COR-L47 (cell line): ENCODE measurements around the gene LMNB1.
A peak's percentile ranks its signal among the peaks of the same experiment; 100 is the strongest.

Source experiments
- DNase-seq: peaks from one replicate; lab custom pipeline; 2025; lab: John Stamatoyannopoulos, UW

LMNB1 gene

DNA sequence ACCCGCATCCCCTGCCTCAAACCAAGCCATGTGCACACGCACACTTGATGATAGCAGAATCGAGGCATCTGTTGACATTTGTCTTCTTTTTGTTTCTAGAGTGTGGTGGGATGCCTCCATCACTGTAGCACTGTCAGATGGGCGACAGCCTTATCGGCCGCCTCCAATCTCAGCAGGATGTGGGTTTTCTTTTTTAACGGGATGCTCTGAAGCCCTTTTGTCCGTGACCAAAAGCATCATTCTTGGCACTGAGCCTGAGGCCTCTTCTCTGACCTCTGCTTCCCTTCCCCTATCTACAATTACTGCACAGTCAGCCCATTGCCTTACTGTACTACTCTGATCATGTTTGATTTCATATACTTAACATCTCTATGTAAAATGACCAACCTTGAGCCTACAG lies 78.3 kb downstream of the LMNB1 start:
- DNase-seq, result no peak

DNA sequence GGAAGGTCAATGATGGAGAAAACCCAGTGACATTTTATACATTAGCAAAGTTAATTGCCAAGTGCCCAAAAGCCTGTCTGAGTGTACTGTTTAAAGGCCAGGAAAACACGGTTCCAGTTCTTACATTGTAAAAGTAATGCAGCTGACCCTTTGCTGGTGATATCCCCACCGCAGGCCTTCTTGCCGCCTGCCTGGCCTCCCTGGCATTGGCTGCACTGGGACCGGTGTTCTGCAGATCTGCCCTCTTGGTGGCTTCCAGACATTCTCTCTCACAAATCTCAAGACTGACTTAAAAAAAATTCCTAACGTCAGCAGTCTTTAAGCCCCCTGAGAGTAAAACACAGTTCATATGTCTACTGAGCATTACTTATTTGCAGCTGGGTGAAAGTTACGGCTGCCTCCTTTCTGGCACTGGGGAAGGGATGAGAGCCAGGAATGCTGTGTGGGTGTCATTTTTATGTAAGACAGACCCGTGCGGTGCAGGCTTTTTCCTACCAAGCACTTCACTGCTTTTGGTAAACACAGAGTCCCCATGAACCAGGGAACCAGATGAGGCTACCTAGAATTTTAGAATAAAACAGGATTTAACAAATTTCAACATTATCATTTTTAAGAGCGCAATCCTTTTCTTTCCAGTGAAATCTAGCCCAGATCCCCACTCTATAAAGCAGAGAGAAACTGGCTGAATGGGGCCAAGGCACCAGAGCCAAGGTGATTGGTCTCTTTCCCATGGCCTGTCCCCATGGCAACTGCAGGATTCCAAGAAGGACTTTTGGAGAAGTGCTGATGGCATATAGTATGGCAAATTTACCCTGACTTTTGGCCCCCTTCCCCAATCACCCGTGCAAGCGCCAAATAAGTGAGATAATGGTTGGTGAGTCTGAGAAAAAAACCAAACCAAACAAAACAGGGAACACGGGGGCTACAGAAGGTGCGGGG lies 80.8 kb downstream of the LMNB1 start:
- no peak for DNase-seq

DNA sequence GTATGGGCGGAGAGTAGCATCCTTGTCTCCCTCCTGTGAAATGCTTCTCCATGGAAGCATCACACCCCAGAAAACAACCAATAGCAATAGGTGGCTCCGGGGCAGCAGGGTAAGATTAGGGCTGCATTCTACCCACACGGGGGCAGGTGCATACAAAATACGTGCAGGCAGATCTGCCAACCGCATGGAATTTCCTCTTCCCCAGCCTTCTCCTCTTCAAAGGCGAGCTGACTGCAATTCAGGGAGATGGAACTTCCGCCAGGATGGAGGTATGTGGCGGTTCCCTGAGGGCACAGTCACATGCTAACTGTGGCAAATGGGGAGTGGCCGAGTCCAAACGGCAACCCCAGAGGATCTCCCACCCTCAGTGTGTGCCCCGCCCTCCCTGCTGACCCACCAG lies 81.5 kb downstream of the LMNB1 start:
- DNase-seq, result no peak

DNA sequence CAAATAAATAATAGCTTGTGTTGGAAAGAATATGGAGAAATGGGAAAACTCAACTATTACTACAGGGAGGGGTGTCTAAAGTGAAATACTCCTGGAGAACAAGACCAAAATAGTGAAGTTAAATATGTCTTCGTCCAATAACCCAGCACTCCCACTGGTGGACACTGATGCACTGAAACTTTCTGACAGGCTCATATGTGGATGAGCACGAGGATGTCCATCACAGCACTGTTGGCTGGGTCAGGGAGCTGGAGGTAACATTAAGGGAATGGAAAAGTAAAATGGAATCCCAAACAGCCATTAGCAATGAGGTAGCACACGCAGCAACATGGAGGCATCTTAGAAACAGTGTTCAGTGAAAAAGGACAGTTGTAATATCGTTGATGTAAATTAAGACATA lies 86.5 kb downstream of the LMNB1 start:
- DNase-seq, result no peak

DNA sequence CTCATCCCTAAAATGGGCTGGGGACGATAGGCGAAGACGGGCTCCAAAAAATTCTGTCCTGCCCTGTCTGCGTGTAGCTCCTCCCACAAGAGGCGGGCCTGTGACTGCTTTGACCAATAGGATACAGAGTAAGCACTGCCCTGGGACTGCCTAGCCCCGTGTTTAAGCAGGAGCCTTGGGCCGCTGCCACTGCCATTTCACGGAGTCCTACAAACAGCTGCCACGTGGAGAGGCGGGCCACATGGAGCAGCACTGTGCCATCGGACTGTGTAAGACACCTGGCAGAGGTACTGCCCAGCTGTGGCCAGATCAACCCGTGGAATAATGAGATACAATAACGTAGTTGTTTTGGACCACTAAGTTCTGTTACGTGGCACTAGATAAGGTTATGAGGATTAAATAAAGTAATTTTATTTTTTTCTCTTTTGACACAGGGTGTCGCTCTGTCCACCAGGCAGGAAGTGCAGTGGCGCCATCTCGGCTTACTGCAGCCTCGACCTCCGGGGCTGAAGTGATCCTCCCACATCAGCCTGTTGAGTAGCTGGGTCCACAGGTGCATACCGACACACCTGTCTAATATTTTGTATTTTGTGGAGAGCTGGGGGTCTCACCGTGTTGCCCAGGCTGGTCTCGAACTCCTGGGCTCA lies 87.2 kb downstream of the LMNB1 start:
- DNase-seq, result no peak

DNA sequence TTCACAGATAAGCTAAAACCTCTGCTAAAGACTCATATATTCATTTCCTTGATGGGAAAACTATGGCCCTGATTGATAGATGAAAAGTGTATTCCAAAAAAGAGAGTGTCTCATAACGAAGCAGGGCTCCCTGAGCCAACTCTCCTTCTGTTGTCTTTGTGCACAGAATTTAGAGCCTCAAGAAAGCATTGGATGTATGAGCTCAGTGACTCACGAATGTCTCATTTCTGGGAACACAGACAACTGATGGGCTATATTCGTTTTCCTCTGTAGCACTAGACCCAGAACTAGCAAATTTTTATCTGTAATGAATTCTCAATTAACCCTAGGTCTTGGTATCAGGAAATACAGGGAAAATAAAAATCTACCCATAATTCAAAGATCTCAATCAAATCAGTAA lies 88.4 kb downstream of the LMNB1 start:
- no peak for DNase-seq

DNA sequence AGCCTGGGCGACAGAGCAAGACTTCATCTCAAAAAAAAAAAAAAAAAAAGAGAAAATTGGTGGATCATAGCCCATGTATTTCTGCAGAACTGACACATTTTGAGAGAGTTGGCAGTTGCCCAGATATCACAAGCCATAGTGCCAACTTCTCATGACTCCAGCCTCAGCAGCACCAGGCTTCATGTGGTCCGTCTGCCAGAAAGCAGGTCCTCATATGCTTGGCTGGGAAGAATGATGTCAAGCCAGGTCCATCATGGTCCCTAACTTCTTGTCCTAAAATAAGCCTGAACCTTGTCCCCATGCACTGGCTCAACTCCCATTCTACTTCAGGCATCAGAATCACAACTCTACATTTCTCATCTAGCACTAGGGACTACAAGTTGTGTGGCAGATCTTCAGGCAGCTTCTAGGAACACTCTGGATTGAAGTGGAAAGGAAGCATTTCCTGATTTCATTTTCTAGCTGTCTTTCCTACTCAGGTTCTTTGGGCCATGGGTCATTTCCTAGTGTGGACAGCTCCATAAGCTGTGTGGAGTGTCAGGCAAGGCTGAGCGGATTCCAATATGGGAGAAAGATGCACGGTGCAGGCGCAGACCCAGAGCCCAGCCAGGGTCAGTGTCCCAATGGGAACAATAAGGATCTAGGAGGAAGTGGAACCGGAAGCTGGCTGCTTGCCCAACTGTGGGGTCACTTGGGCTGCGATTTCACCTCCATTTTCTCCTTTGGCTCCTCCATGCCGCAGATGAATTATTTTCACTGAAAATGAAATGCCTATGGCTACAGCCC lies 90.1 kb downstream of the LMNB1 start:
- DNase-seq, result no peak

DNA sequence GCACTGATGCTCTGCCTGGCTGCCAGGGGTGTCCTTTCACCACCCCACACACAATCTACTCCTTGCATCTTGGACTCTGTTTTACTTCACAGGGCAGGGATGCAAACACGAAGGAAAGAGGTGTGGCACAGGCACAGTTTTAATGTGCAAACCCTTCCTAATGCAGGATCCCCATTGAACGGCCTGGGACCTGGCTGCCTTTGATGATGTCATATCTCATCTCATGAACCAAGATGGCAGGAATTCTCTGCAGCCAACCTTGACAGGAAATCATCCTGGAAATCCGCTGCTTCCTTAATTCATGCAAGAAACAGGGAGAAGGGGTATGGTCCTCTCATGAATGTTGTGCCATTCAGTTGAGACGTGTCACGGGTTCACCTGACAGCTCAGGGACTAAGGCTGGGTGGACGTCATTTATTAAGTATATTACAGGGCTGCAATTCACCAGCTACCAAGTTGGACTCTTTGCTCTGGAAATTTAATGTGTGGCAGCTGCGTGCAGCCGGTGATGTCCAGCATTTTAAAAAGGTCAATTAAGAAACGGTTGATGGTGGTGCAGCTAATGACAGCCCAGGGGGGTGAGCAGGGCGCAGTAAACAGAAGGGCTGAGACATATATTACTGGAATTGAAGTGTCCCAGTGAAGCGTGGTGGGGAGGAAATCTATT lies 91.5 kb downstream of the LMNB1 start:
- no peak for DNase-seq

DNA sequence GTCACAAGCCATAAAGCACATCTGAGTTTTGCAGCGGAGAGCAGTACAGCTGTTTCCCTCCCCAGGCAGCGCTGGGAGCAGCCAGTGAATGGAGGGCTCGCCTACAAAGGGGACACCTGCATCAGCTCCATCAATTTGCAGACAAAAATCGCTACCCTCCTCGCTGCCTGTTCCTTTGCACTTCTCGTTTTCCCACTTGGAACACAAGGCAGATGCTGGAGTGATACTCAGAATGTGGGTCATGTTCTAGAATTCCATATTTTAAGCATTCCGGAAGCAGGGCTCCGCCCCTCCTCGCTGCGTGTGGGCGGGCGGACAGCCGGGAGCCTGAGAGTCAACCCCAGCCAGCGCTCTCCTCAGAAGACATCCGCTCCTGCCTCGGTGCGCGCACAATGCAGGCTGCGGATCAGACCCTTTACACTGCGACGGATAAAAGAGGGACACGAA lies 92.1 kb downstream of the LMNB1 start:
- peak; percentile 46 for DNase-seq

DNA sequence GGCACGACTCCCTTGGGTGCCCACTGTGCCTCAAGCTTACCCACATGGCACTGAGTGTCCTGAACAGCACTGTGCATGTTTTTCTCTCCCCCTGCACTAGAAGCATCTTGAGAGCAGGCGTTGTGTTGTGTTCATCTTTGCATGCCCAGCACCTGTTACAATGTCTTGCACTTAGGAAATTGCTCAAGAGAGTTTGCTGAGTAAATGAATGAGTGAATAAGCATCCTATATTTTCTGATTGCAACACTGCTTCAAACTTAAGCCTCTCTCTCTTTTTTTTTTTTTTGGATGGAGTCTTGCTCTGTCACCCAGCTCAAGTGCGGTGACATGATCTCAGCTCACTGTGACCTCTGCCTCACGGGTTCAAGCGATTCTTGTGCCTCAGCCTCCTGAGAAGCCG lies 94.5 kb downstream of the LMNB1 start:
- no peak for DNase-seq

DNA sequence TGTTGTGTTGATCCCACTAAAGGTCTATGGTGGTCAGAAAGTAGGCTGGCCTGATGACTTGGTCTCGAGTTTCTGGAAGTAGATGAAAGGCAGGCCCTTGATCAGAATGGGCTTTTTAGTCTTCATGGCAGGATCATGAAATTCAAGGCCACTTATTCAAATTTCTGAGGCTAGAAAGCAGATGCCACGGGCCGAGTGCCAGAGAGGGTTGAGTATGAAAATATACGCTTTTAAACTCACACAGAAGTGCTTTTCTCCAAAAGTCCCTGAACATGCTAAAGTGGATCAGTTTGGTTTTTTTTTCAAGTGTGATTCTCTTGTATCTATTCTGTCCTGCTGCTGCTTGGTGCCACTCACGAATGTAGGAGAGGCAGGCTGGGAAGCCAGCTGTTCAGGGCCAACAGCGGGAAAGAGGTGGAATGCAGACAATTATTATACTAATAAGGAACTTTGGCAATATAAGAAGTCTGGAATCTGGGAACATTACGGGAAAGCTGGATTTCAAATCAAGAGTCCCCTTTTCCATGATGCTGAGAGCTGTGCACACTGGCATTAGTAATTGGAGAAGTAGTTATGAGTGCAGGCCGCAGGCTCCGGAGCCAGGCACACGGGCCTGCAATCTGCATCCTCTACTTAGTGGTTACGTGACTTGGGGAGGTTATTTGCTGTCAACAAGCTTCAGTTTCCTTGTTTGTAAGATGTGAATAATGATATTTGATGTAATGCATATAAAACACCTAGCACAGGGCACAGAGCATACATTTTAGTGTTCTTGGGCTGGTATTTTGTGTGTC lies 95.8 kb downstream of the LMNB1 start:
- DNase-seq, result no peak

DNA sequence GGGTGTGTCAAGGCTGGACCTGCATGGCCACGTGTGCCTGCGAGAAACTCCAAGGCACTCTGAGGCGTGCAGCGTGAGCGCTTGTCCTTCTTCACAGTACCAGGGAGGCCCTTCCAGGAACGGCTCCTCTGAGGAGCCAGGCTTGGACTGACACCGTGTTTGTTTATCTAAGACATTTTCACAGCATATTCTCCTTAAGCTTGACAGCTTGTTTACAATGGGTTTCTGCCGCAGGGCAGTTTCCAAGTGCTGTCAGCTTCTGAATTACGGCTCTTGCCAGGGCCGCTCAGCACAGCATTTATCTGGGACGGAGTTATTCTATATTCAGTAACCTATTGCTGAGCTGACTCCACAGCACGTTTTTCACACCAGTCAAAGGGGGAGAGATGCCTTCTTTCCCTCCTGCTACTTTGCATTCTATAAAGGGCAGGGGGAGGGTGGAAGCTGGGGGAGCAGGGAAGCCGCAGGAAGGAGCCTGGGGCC lies 98.4 kb downstream of the LMNB1 start:
- no peak for DNase-seq

DNA sequence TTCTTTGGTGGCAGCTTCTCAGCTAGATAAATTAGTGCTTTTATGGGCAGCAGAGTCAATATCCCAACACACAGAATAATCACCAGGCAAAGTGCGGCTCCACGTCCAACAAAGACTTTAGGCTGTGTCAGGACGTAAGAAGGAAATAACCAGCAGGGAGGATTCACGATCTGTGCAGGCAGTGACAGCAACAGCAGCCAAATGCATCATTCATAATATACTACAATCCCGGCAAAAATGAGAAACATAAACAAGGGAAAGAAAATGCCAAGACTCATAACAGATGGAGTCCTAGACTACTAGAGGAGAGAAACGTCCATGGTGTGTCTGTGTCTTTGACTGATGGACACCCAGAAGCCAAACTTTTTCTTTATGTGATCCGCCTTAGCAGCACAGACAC lies 100.7 kb downstream of the LMNB1 start:
- DNase-seq, result no peak

DNA sequence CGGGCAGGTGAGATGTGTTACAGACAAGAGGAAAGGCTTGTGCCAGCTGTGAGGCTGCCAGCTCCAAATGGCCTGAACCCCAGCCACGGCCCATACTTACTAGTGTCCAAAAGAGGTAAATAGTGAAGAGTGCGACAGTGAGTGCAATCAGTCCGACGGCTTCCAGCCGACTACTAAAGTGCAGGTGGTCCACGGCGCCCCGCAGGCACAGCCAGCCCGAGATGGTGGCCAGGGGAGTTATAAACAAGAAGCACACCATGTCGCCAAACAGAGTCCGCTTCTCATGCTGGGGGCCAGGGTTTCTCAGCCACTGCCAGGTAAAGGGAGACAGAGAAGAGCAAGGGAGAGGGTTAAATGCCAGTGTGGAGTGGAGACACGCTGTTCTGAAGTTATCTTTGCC lies 101.1 kb downstream of the LMNB1 start:
- DNase-seq, result no peak

DNA sequence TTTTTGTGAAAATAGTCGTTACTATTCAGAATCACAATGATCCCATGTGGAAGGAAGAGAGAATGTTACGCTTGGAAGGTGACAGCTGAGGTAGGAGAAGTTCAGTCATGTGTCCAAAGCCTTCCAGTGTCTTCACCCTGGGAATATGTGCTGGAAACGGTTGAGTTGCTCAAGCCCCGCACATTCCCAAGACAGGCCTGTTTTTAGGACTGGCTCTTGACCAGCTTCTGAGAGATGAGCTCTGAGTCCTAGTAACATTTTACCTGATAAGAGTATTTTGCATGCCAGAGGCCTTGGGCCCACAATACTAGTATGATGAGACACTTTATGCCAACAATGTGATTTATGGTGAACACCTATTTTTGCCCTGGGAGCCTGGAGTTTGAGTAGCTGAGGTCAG lies 101.7 kb downstream of the LMNB1 start:
- DNase-seq, result no peak

DNA sequence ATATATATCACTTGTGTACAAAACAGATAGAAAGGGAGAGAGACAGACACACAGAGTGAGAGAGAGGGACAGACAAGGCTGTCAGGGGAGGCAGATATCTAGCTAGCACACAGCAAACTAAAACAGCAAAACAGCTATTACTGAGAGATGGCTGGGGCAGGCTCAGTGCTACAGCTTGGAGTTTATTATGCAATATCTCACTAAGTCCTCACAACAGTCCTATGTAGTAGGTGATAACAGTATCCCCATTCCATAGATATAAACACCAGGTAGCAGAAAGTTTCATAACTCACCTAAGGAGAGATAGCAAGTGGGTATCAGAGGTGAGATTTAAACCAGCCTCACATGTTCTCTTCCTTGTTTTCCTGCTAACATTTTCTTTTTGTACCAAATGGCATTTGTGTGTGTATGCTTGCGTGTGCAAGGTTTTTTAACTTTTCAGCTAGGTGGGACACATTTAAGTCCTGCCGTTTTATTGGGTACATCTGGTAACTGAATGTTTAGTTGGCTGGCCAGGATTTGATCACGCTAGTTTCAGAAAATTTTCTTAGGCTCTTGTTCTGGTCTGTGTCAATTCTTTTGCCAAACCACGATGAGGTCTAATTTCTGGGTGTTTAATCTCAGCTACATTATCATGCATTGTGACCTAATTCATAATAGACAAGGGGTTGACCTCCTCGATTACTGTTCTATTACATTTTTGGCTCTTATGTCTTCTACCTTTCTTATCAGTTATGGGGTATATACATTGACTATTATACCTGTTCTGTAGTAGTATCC lies 105.1 kb downstream of the LMNB1 start:
- no peak for DNase-seq

DNA sequence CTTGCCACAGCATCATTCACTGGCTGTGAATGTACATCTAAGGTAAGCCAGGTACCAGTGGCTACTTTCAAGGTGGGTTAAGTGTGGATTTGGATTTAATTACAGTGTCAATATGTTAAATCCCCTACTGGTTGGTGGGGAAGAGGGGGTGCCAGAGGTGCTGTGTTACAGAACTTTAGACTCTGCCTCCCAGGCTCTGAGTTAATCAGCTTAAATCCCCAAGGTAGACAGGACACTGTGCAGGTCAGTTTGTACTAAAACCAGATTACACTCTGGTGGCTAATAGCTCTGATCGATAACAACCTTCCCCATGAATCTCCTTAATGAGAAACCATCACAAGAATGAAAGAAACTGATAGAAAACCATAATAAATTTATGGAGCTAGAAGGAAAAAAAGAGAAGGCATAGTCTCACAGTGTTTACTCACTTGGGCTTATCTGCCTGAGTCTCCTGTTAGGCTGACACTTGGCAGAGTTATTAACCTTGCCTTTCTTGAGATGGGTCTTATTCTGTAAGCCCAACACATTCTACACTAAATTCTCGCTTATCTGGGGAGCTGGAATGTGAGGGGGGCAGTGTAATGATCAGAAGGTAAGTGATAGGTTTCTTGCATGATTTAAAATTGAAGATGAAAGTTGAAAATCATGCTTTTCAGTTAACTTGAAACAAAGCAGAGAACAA lies 106.8 kb downstream of the LMNB1 start:
- no peak for DNase-seq

DNA sequence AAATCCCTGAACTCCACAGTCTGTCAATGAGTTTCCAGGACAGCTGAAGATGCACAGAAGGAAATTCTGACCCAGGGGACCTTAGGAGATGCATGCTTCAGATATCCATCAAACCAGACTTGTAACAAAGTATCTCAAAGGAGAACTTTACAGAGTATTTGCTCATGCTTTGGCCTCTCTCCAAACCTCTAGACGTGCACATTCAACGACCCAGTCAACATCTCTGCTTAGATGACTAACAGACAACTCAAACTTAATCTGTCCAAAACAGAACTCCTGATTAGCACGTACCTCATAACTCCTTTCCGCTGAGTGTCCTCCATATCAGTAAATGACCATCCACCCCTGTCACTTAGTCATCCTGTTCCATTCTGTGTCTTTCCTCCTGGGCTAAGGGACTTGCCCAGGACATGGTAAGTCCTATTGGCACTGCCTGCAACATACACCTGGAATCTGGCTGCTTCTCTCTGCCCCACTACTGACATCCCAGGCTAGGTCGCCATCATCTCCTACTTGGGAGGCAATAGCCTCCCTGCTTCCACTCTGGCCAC lies 107.4 kb downstream of the LMNB1 start:
- DNase-seq, result no peak
